ENCODE data around the gene NPM1.

DNA sequence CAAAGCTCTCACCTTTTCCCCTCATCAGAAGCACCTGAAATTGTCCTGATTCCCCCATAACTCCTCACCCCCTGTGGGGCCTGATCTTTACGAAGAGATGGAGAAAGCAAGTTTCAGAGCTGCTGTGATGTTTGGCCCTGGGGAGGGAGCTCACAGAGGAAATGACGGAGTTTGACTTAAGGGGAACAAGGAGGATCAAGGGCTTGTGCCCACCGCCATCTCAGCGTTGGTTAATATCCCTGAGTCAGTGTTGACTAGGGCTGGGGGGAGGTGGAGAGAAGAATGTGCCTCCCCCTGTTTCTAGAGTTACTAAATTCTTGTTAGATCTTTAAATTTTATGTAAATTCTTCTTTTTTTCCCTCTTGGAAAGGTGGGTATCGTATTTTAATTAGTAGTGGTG is 59.6 kb downstream of the NPM1 start:
- TF ChIP-seq, protein P1, sequence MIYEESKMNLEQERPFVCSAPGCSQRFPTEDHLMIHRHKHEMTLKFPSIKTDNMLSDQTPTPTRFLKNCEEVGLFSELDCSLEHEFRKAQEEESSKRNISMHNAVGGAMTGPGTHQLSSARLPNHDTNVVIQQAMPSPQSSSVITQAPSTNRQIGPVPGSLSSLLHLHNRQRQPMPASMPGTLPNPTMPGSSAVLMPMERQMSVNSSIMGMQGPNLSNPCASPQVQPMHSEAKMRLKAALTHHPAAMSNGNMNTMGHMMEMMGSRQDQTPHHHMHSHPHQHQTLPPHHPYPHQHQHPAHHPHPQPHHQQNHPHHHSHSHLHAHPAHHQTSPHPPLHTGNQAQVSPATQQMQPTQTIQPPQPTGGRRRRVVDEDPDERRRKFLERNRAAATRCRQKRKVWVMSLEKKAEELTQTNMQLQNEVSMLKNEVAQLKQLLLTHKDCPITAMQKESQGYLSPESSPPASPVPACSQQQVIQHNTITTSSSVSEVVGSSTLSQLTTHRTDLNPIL (CRISPR knock-in tag; IDR thresholded peaks at IDR 0.05; ENCODE audit: low read depth): no peak
- TF ChIP-seq TOX (CRISPR knock-in tag; IDR thresholded peaks at IDR 0.05; ENCODE audit: borderline replicate concordance): no peak
- TF ChIP-seq, protein P2, sequence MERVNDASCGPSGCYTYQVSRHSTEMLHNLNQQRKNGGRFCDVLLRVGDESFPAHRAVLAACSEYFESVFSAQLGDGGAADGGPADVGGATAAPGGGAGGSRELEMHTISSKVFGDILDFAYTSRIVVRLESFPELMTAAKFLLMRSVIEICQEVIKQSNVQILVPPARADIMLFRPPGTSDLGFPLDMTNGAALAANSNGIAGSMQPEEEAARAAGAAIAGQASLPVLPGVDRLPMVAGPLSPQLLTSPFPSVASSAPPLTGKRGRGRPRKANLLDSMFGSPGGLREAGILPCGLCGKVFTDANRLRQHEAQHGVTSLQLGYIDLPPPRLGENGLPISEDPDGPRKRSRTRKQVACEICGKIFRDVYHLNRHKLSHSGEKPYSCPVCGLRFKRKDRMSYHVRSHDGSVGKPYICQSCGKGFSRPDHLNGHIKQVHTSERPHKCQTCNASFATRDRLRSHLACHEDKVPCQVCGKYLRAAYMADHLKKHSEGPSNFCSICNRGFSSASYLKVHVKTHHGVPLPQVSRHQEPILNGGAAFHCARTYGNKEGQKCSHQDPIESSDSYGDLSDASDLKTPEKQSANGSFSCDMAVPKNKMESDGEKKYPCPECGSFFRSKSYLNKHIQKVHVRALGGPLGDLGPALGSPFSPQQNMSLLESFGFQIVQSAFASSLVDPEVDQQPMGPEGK (CRISPR knock-in tag; IDR thresholded peaks at IDR 0.05; ENCODE audit: borderline replicate concordance): no peak
- TF ChIP-seq ZC3H10 (CRISPR knock-in tag; IDR thresholded peaks at IDR 0.05): no peak
- TF ChIP-seq, protein P3, sequence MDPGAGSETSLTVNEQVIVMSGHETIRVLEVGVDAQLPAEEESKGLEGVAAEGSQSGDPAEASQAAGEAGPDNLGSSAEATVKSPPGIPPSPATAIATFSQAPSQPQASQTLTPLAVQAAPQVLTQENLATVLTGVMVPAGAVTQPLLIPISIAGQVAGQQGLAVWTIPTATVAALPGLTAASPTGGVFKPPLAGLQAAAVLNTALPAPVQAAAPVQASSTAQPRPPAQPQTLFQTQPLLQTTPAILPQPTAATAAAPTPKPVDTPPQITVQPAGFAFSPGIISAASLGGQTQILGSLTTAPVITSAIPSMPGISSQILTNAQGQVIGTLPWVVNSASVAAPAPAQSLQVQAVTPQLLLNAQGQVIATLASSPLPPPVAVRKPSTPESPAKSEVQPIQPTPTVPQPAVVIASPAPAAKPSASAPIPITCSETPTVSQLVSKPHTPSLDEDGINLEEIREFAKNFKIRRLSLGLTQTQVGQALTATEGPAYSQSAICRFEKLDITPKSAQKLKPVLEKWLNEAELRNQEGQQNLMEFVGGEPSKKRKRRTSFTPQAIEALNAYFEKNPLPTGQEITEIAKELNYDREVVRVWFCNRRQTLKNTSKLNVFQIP (CRISPR knock-in tag; IDR thresholded peaks at IDR 0.05; ENCODE audit: borderline replicate concordance, low read depth): no peak
- TF ChIP-seq TCF4 (CRISPR knock-in tag; IDR thresholded peaks at IDR 0.05; ENCODE audit: borderline replicate concordance): no peak
- no peak for TF ChIP-seq BACH2 (CRISPR knock-in tag; IDR thresholded peaks at IDR 0.05; ENCODE audit: borderline replicate concordance)
- no peak for TF ChIP-seq OSR1 (CRISPR knock-in tag; IDR thresholded peaks at IDR 0.05)
- no peak for TF ChIP-seq ZFP30 (CRISPR knock-in tag; IDR thresholded peaks at IDR 0.05)

Measured in SK-N-SH treated with all-trans-retinoic acid at 6 μM for 48 hours (cell line).